ENCODE measurements around the gene RFESD.

- TF ChIP-seq POLR2AphosphoS5 (IDR thresholded peaks at IDR 0.05; ENCODE audit: low read depth, low read length) (no peak), SIN3A (IDR thresholded peaks at IDR 0.05; ENCODE audit: borderline replicate concordance, insufficient read depth, low read length) (no peak), REST (IDR thresholded peaks at IDR 0.05; ENCODE audit: insufficient read depth in 1 of 2, low read depth in 2 of 2, low read length in 2 of 2) (no peak), TAF1 (IDR thresholded peaks at IDR 0.05; ENCODE audit: borderline replicate concordance, insufficient read depth, low read length) (no peak), FOXP2 (optimal IDR thresholded peaks at IDR 0.05; ENCODE audit: borderline replicate concordance, extremely low read depth, extremely low read length, insufficient read depth) (no peak)
These were observed 3.4 kb upstream of the RFESD start for GRCh38 chr5:95643152-95643551.

All from PFSK-1 (cell line).